Upper lobe of right lung (tissue), 1 donor: ENCODE measurements around the gene ITPRID2. TPM values are rescaled to one million over a fixed set of nuclear protein-coding genes. Genes with fewer than 3 reads are reported as not detected.

ENCODE experiments used
- ATAC-seq: fragments of 200-7000 bp; cut with Tn5 transposase; one replicate; pipeline ENCODE4 v1.9.1; 2020; ENCODE audit warnings: mild to moderate bottlenecking, moderate library complexity
- DNase-seq: peaks from one replicate; pipeline ENCODE4 v3.0.0-alpha.2; 2020
- H3K27ac ChIP-seq: fragments of 200-600 bp; one replicate; pipeline ENCODE4 v1.8.0; 2022
- H3K27me3 ChIP-seq: fragments of 200-600 bp; one replicate; pipeline ENCODE4 v1.8.0; 2022; ENCODE audit warnings: mild to moderate bottlenecking
- H3K36me3 ChIP-seq: fragments of 200-600 bp; one replicate; pipeline ENCODE4 v1.8.0; 2022
- H3K4me1 ChIP-seq: fragments of 200-600 bp; one replicate; pipeline ENCODE4 v1.8.0; 2022
- H3K4me3 ChIP-seq: fragments of 200-600 bp; one replicate; pipeline ENCODE4 v1.8.0; 2022; ENCODE audit warnings: mild to moderate bottlenecking
- H3K9me3 ChIP-seq: fragments of 200-600 bp; one replicate; pipeline ENCODE4 v1.8.0; 2022
- CTCF ChIP-seq: fragments of 200-600 bp; IDR thresholded peaks from one replicate; pipeline ENCODE4 v1.8.0; 2022; ENCODE audit warnings: antibody characterized with exemption
- intact Hi-C: fragments of 100-400 bp; cut with DNase I; formaldehyde crosslinking; loops from one replicate; pipeline ENCODE4 v1.11.0; 2022
- total RNA-seq: library from RNA; stranded (reverse); fragmentation: NEBNext Ultra II Directional; extraction: Animal tissue kit (Norgen Biotek cat#: 25700); gene quantifications from one replicate; pipeline ENCODE4 v1.2.1, GENCODE V29; 2021
- donor health status: DM: no; HTN: yes; CAD: no; lungs with severe emphysema.

Gene ITPRID2
- total RNA-seq, 1 donor from 2014 or later, result 242 TPM

GRCh38 chr2:181896286-181896685 lies 4.8 kb downstream of the ITPRID2 start:
- peak overlapping the region; percentile 77 for H3K4me3 ChIP-seq
- peaks cover 28% of the 10 kb centered on the region for H3K36me3 ChIP-seq
- no peak for DNase-seq
- intact Hi-C loops, result no loop called here
- H3K27ac ChIP-seq, result peak overlapping the region; percentile 27
- no peaks in the 10 kb centered on the region for H3K9me3 ChIP-seq
- peaks cover 51% of the 10 kb centered on the region for H3K4me1 ChIP-seq
- H3K27me3 ChIP-seq, result no peaks in the 10 kb centered on the region
- ATAC-seq, result no peak
- no peak for TF ChIP-seq CTCF

GRCh38 chr2:181900007-181900651 lies 8.6 kb downstream of the ITPRID2 start:
- no peak for TF ChIP-seq CTCF
- Histone ChIP-seq H3K27me3 (no peaks in the 10 kb centered on the region), H3K36me3 (peaks cover 53% of the 10 kb centered on the region), H3K4me1 (peaks cover 51% of the 10 kb centered on the region), H3K9me3 (no peaks in the 10 kb centered on the region), H3K4me3 (no peak overlapping the region), H3K27ac (no peak overlapping the region)
- intact Hi-C loops, result loop anchor here (10.0 kb wide), 1 partner anchor 155 kb away; no protein-coding TSS in a partner anchor
- DNase-seq (no peak), ATAC-seq (peak; percentile 31)

GRCh38 chr2:181902625-181903024 lies 11.1 kb downstream of the ITPRID2 start:
- DNase-seq, result no peak
- peaks cover 72% of the 10 kb centered on the region for H3K36me3 ChIP-seq
- no peaks in the 10 kb centered on the region for H3K27me3 ChIP-seq
- H3K4me3 ChIP-seq, result no peak overlapping the region
- ATAC-seq, result no peak
- H3K4me1 ChIP-seq, result peaks cover 39% of the 10 kb centered on the region
- no peak for TF ChIP-seq CTCF
- H3K27ac ChIP-seq, result no peak overlapping the region
- no peaks in the 10 kb centered on the region for H3K9me3 ChIP-seq
- intact Hi-C loops, result loop anchor here (10.0 kb wide), 1 partner anchor 158 kb away; no protein-coding TSS in a partner anchor

- Histone ChIP-seq H3K9me3 (no peaks in the 10 kb centered on the region), H3K4me1 (peaks cover 47% of the 10 kb centered on the region), H3K27me3 (no peaks in the 10 kb centered on the region), H3K4me3 (no peak overlapping the region), H3K36me3 (peaks cover 68% of the 10 kb centered on the region), H3K27ac (no peak overlapping the region)
- intact Hi-C loops, result loop anchor here (10.0 kb wide), 1 partner anchor 159 kb away; no protein-coding TSS in a partner anchor
- DNase-seq (no peak), ATAC-seq (peak; percentile 53)
- peak; percentile 59 for TF ChIP-seq CTCF
These were observed 12.6 kb downstream of the ITPRID2 start for GRCh38 chr2:181904022-181904632.

GRCh38 chr2:181907057-181907456 lies 15.5 kb downstream of the ITPRID2 start:
- Histone ChIP-seq H3K27me3 (no peaks in the 10 kb centered on the region), H3K36me3 (peaks cover 54% of the 10 kb centered on the region), H3K4me3 (no peak overlapping the region), H3K27ac (no peak overlapping the region), H3K9me3 (no peaks in the 10 kb centered on the region), H3K4me1 (peaks cover 46% of the 10 kb centered on the region)
- DNase-seq (no peak), ATAC-seq (no peak)
- TF ChIP-seq CTCF, result no peak
- intact Hi-C loops, result loop anchor here (10.0 kb wide), 1 partner anchor 162 kb away; no protein-coding TSS in a partner anchor
